ENCODE data around the gene AGFG1.

The AGFG1 gene

GRCh38 chr2:227454323-227454860, 17.6 kb upstream of the AGFG1 start:
- no peak for TF ChIP-seq CTCF (IDR thresholded peaks at IDR 0.05)

- no peak for TF ChIP-seq CTCF (IDR thresholded peaks at IDR 0.05)
These were observed 16.8 kb upstream of the AGFG1 start for GRCh38 chr2:227455200-227455599.

GRCh38 chr2:227456102-227456501, 15.9 kb upstream of the AGFG1 start:
- TF ChIP-seq CTCF (IDR thresholded peaks at IDR 0.05), result no peak

- no peak for TF ChIP-seq CTCF (IDR thresholded peaks at IDR 0.05)
These were observed 15.2 kb upstream of the AGFG1 start for GRCh38 chr2:227456772-227457171.

- no peak for TF ChIP-seq CTCF (IDR thresholded peaks at IDR 0.05)
These were observed 11.9 kb upstream of the AGFG1 start for GRCh38 chr2:227460070-227460485.

GRCh38 chr2:227460833-227461232, 11.1 kb upstream of the AGFG1 start:
- no peak for TF ChIP-seq CTCF (IDR thresholded peaks at IDR 0.05)

- no peak for TF ChIP-seq CTCF (IDR thresholded peaks at IDR 0.05)
These were observed 10.0 kb upstream of the AGFG1 start for GRCh38 chr2:227461811-227462461.

All from LNCAP (cell line).